Ovary (tissue), 9 donors: Measurements from ENCODE around the gene CTPS2. TPM values are rescaled to one million over a fixed set of nuclear protein-coding genes. Genes with fewer than 3 reads are reported as not detected.

Experiments used
- DNase-seq, 5 donors: peaks; one replicate each; pipeline ENCODE4 v3.0.0-alpha.2; 2019 to 2020
- H3K27ac ChIP-seq, 2 donors: fragments of 200-600 bp; one replicate each; pipeline versions ENCODE4 v1.5.1 to v1.8.0; 2019 to 2022
- H3K27me3 ChIP-seq: fragments of 200-600 bp; one replicate; pipeline ENCODE4 v1.8.0; 2022
- H3K36me3 ChIP-seq: fragments of 200-600 bp; sonication (generic); one replicate; pipeline ENCODE4 v1.5.1; 2019
- H3K4me1 ChIP-seq: one replicate; pipeline ENCODE4 v1.8.1; 2013; ENCODE audit warnings: mild to moderate bottlenecking, moderate library complexity; ENCODE audit not compliant: insufficient read depth
- H3K4me3 ChIP-seq: fragments of 200-600 bp; sonication (generic); one replicate; pipeline ENCODE4 v1.5.1; 2017
- H3K9me3 ChIP-seq, 2 donors: fragments of 200-600 bp in 1 of 2; sonication (generic) in 1 of 2; one replicate each; pipeline versions ENCODE4 v1.5.1 to v1.8.1; 2013 to 2019; ENCODE audit warnings: mild to moderate bottlenecking in 1 of 2, moderate library complexity in 1 of 2
- CTCF ChIP-seq, 3 donors: fragments of 450-650 bp in 2 of 3; fragments of 200-600 bp in 1 of 3; IDR thresholded peaks; one replicate each; pipeline versions ENCODE4 v1.5.1 to v1.8.0; 2016 to 2022; ENCODE audit warnings: antibody characterized with exemption in 3 of 3, mild to moderate bottlenecking in 1 of 3
- EP300 ChIP-seq: sonication (generic); formaldehyde crosslinking; IDR thresholded peaks from one replicate; pipeline ENCODE4 v1.6.1; 2017; ENCODE audit warnings: antibody characterized with exemption
- POLR2A ChIP-seq: fragments of 450-650 bp; IDR thresholded peaks from one replicate; pipeline ENCODE4 v1.6.1; 2017; ENCODE audit warnings: antibody characterized with exemption, mild to moderate bottlenecking, moderate library complexity
- WGBS, 3 donors: extraction: QIAGEN DNeasy Blood & Tissue Kit in 1 of 3; methylation state at CpG; one replicate each; pipeline versions ENCODE4 v1.1.5 to v1.1.7; 2013 to 2017; 5-methylcytosine and 5-hydroxymethylcytosine counted together
- intact Hi-C, 4 donors: fragments of 100-400 bp; cut with DNase I; formaldehyde crosslinking; loops; one replicate each; pipeline versions ENCODE4 v1.11.0 to v1.15.1; 2022 to 2023
- microRNA counts: library from miRNA; unstranded; fragments of <30 nt; microRNA quantifications from one replicate; lab custom pipeline; 2016
- microRNA-seq, 3 donors: library from miRNA; unstranded; fragments of <30 nt; microRNA quantifications; one replicate each; pipeline versions ENCODE4 to v1.2.0, GENCODE V29; 2019 to 2020
- polyA plus RNA-seq, 2 donors: library from polyadenylated mRNA; stranded (reverse); fragments of 200-250 nt in 1 of 2; fragments of 350-450 nt in 1 of 2; fragmentation: Illumina TruSeq in 1 of 2; extraction: RNeasy Lipid Tissue Mini Kit (QIAGEN cat#74804) in 1 of 2; gene quantifications; one replicate each; pipeline ENCODE4 v1.2.3, GENCODE V29; 2013 to 2014
- small RNA-seq: library from RNA; depleted of rRNA; stranded (forward); fragments of <200 nt; gene quantifications from one replicate; pipeline ENCODE3, GENCODE V24; 2016
- total RNA-seq, 7 donors: library from RNA; depleted of rRNA in 2 of 7; stranded (reverse); fragments of >200 nt in 2 of 7; fragmentation: NEBNext Ultra II Directional in 3 of 7; extraction: Animal tissue kit (Norgen Biotek cat#: 25700) in 3 of 7; gene quantifications; one replicate each; pipeline versions ENCODE4 v1.1.0 to v1.2.4, GENCODE V29; 2016 to 2023
- donor health status: DM: no; HTN: no; CAD: no; lungs with moderate emphysema.
- donor health status: DM: no; HTN: no; CAD: no.
- donor health status: Bipolar disorder and iron deficiency.
- donor health status: DM: yes; HTN: yes; CAD: no.
- donor health status: DM: no; HTN: no; CAD: no.
- donor health status: DM: yes; HTN: yes; CAD: no.

CTPS2 gene
- total and polyA plus RNA-seq, 9 donors, result 10.6 to 26.3 (median 17.2) TPM

GRCh38 chrX:16544969-16545368 lies 167.5 kb downstream of the CTPS2 start:
- Histone ChIP-seq H3K4me3 (no peak overlapping the region), H3K4me1 (no peaks in the 10 kb centered on the region), H3K27ac (no peak overlapping the region), H3K9me3 (no peaks in the 10 kb centered on the region), H3K36me3 (no peaks in the 10 kb centered on the region), H3K27me3 (no peaks in the 10 kb centered on the region)
- 63 to 76% (median 66%) methylated on average over 3 of the region's 3 CpGs for WGBS, 3 donors
- TF ChIP-seq EP300, result no peak
- TF ChIP-seq POLR2A, result no peak
- TF ChIP-seq CTCF (IDR thresholded peaks at IDR 0.05), result no peak
- DNase-seq, result no peak
- intact Hi-C loops, result no loop called here

MicroRNA genes within 50 kb of the gene (microRNA counts, 767-probe panel; counts per million panel counts)
- microRNA hsa-miR-548am-3p (lab: Ali Mortazavi, UCI), result 3,544 counts per million, percentile 87 among the panel's probes with 10 or more counts

Small RNA genes lying within 50 kb of the gene (microRNA-seq; reads per million reads assigned to microRNA genes)
- gene MIR548AM, result 0 reads per million in 3 donors

Small RNA genes lying within 50 kb of the gene (small RNA-seq; reads per million reads assigned to genes)
- gene MIR548AM, result not detected

Other genes starting within 250 kb of the CTPS2 start
- gene S100G, start 62.5 kb downstream of the CTPS2 start, total RNA-seq, result not detected
- not detected for gene S100G, start 62.5 kb downstream of the CTPS2 start, polyA plus RNA-seq
- gene SYAP1, start 6.9 kb upstream of the CTPS2 start, total RNA-seq, result 10 to 100 TPM; 19.3 to 36.9 (median 26.2) TPM
- 10 to 100 TPM in 1 of 2 donors, 1 to 10 TPM in 1; 9.6 to 20.7 TPM for gene SYAP1, start 6.9 kb upstream of the CTPS2 start, polyA plus RNA-seq
- gene TXLNG, start 73.8 kb upstream of the CTPS2 start, total RNA-seq, result 10 to 100 TPM; 18.7 to 27.7 (median 22.2) TPM
- gene TXLNG, start 73.8 kb upstream of the CTPS2 start, polyA plus RNA-seq, result 10 to 100 TPM; 14.0 to 19.7 TPM
- 100 to 1,000 TPM; 101 to 258 (median 188) TPM for gene RBBP7, start 157.7 kb upstream of the CTPS2 start, total RNA-seq
- gene RBBP7, start 157.7 kb upstream of the CTPS2 start, polyA plus RNA-seq, result 100 to 1,000 TPM; 150 to 192 TPM
- gene REPS2, start 234.0 kb upstream of the CTPS2 start, total RNA-seq, result 10 to 100 TPM in 6 of 7 donors, 1 to 10 TPM in 1; 5.2 to 25.8 (median 16.7) TPM
- 1 to 10 TPM; 2.1 to 9.1 TPM for gene REPS2, start 234.0 kb upstream of the CTPS2 start, polyA plus RNA-seq